CD4-positive, alpha-beta T cell (primary cell): ENCODE data around the gene GAREM1. TPM values are rescaled to one million over a fixed set of nuclear protein-coding genes. Genes with fewer than 3 reads are reported as not detected.

Experiments used
- ATAC-seq: fragments of 200-7000 bp; cut with Tn5 transposase; one replicate; pipeline ENCODE4 v1.10.0; 2022; ENCODE audit warnings: mild to moderate bottlenecking; ENCODE audit not compliant: poor library complexity
- CTCF ChIA-PET: fragments of 350-600 bp; sonication (Branson Sonifier 250); formaldehyde crosslinking; loops from one replicate; lab custom pipeline; 2021; ENCODE audit warnings: antibody characterized with exemption, inconsistent platforms; lab: Charles Lee
- POLR2A ChIA-PET: fragments of 350-600 bp; sonication (Branson Sonifier 250); formaldehyde crosslinking; loops from one replicate; lab custom pipeline; 2021; ENCODE audit warnings: antibody characterized with exemption, inconsistent platforms; lab: Charles Lee
- DNase-seq, 14 experiments: peaks; one replicate each; pipeline ENCODE4 v3.0.0-alpha.2; 2013 to 2020; ENCODE audit warnings: mixed read lengths in 2 of 14
- H3K27ac ChIP-seq, 2 donors: one replicate each; pipeline versions ENCODE4 v1.5.1 to v1.7.0; 2013; ENCODE audit warnings: low read length in 2 of 2, low read depth in 1 of 2, mild to moderate bottlenecking in 1 of 2
- H3K27me3 ChIP-seq, 2 experiments: 1 replicate in 1 of 2; 2 replicates in 1 of 2; pipeline versions ENCODE4 v1.6.1 to v1.7.0; 2013; ENCODE audit warnings: low read length in 2 of 2, control low read depth in 1 of 2, mild to moderate bottlenecking in 1 of 2, moderate library complexity in 1 of 2; ENCODE audit not compliant: insufficient read depth in 2 of 2, control insufficient read depth in 1 of 2
- H3K36me3 ChIP-seq: one replicate; pipeline ENCODE4 v1.6.1; 2013; ENCODE audit warnings: low read length, control low read depth; ENCODE audit not compliant: insufficient read depth
- H3K4me1 ChIP-seq: one replicate; pipeline ENCODE4 v1.6.1; 2013; ENCODE audit warnings: low read length, control low read depth; ENCODE audit not compliant: insufficient read depth
- H3K4me3 ChIP-seq: one replicate; pipeline ENCODE4 v1.5.1; 2013; ENCODE audit warnings: mild to moderate bottlenecking, low read length, moderate library complexity
- H3K9me3 ChIP-seq, 2 experiments: 1 replicate in 1 of 2; 2 replicates in 1 of 2; pipeline versions ENCODE4 v1.6.1 to v1.7.0; 2013; ENCODE audit warnings: low read length in 2 of 2, mild to moderate bottlenecking in 2 of 2, control low read depth in 1 of 2, moderate library complexity in 1 of 2; ENCODE audit not compliant: control insufficient read depth in 1 of 2, insufficient read depth in 1 of 2
- H3K27ac Mint-ChIP-seq: one replicate; pipeline ENCODE4 v1.8.0; 2020; ENCODE audit warnings: mixed read lengths
- H3K27me3 Mint-ChIP-seq: one replicate; pipeline ENCODE4 v1.8.0; 2021; ENCODE audit warnings: mixed read lengths
- H3K36me3 Mint-ChIP-seq: one replicate; pipeline ENCODE4 v1.8.0; 2021; ENCODE audit warnings: low read depth, mixed read lengths
- H3K4me1 Mint-ChIP-seq: one replicate; pipeline ENCODE4 v1.8.0; 2021; ENCODE audit warnings: low read depth, mixed read lengths
- H3K4me3 Mint-ChIP-seq: one replicate; pipeline ENCODE4 v1.8.0; 2020; ENCODE audit warnings: mild to moderate bottlenecking, mixed read lengths
- H3K9me3 Mint-ChIP-seq: one replicate; pipeline ENCODE4 v1.8.0; 2020; ENCODE audit warnings: mixed read lengths
- CTCF ChIP-seq: fragments of 200-600 bp; IDR thresholded peaks from one replicate; pipeline ENCODE4 v1.8.0; 2022; ENCODE audit warnings: antibody characterized with exemption, mild to moderate bottlenecking
- intact Hi-C, 2 experiments: fragments of 100-400 bp; cut with DNase I in 1 of 2; cut with micrococcal nuclease in 1 of 2; formaldehyde crosslinking; loops; one replicate each; pipeline versions ENCODE4 v1.15.1 to v1.9.0; 2023 to 2025; cut with DNase I, micrococcal nuclease
- total RNA-seq, 174 experiments: library from RNA in 2 of 174; stranded (reverse) in 2 of 174; gene quantifications; one replicate each; pipeline ENCODE4 v1.2.3 and lab custom pipeline; 2021 to 2026

Gene GAREM1
- total RNA-seq, 2 experiments from 2014 or later = 0.14 to 0.34 TPM

GRCh38 chr18:32326450-32327308 lies 144.0 kb downstream of the GAREM1 start:
- ATAC-seq = no peak
- TF ChIP-seq CTCF = no peak
- Mint-ChIP-seq H3K4me1 (no peaks in the 10 kb centered on the region), H3K9me3 (no peaks in the 10 kb centered on the region), H3K36me3 (no peaks in the 10 kb centered on the region), H3K4me3 (no peak overlapping the region), H3K27ac (no peak overlapping the region), H3K27me3 (peaks cover 31% of the 10 kb centered on the region)
- no peak overlapping the region for H3K27ac ChIP-seq
- intact Hi-C loops = no loop called here
- no peak overlapping the region for H3K4me3 ChIP-seq
- H3K9me3 ChIP-seq = no peaks in the 10 kb centered on the region
- H3K36me3 ChIP-seq = no peaks in the 10 kb centered on the region
- ChIA-PET POLR2A (no interaction called here), CTCF (no interaction called here)
- H3K27me3 ChIP-seq = no peaks in the 10 kb centered on the region
- DNase-seq = no peak
- no peaks in the 10 kb centered on the region for H3K4me1 ChIP-seq

DNA sequence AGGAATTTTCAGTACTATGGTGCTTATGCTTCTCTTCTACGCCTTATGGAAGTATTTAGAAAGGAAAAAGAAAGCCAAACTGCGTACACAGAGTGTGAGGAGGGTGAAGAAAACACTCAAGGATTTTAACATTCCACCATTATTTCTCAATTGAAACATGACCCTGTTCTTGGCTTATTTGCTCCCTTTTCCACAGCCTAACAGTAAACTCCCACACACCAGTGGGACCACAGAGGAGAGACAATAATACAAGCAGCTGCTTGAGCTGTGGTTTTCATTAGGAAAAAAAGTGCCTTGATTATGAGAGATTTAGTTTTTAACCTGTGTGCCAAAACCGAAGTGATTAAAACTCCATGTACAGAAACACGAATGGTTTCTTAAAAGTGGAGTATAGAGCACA lies 146.5 kb downstream of the GAREM1 start:
- peaks cover 38% of the 10 kb centered on the region for H3K27me3 Mint-ChIP-seq
- DNase-seq (no peak), ATAC-seq (no peak)
- no peak overlapping the region for H3K4me3 Mint-ChIP-seq
- Histone ChIP-seq H3K4me3 (no peak overlapping the region), H3K4me1 (no peaks in the 10 kb centered on the region), H3K27ac (no peak overlapping the region), H3K36me3 (no peaks in the 10 kb centered on the region), H3K27me3 (no peaks in the 10 kb centered on the region), H3K9me3 (no peaks in the 10 kb centered on the region)
- no peaks in the 10 kb centered on the region for H3K9me3 Mint-ChIP-seq
- intact Hi-C loops = no loop called here
- ChIA-PET POLR2A (no interaction called here), CTCF (no interaction called here)
- H3K36me3 Mint-ChIP-seq = no peaks in the 10 kb centered on the region
- no peaks in the 10 kb centered on the region for H3K4me1 Mint-ChIP-seq
- no peak for TF ChIP-seq CTCF
- no peak overlapping the region for H3K27ac Mint-ChIP-seq

DNA sequence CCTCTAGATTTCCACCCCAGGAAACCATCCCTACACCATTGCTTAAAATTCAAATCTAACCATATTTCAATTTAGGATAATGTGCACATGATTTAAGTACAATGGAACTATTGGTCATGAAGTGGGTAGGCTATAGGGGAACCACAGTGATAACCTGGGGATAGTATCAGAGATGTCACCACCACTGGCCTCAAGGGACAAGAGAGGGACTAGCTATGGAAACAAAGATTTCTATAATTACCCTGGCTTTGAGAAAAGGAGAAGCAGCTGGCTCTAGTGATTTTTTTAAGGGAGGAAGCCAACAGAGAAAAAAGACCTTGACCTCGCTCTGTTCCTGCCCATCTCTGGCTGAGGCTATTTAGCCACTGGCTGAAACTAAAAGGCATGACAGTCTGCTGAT lies 148.9 kb downstream of the GAREM1 start:
- ChIA-PET CTCF (no interaction called here), POLR2A (no interaction called here)
- intact Hi-C loops = no loop called here
- H3K4me3 ChIP-seq = no peak overlapping the region
- H3K27ac ChIP-seq = no peak overlapping the region
- Mint-ChIP-seq H3K36me3 (no peaks in the 10 kb centered on the region), H3K27me3 (peaks cover 45% of the 10 kb centered on the region), H3K9me3 (no peaks in the 10 kb centered on the region), H3K27ac (no peak overlapping the region), H3K4me1 (no peaks in the 10 kb centered on the region), H3K4me3 (no peak overlapping the region)
- TF ChIP-seq CTCF = no peak
- ATAC-seq (no peak), DNase-seq (no peak)
- H3K36me3 ChIP-seq = no peaks in the 10 kb centered on the region
- no peaks in the 10 kb centered on the region for H3K27me3 ChIP-seq
- H3K4me1 ChIP-seq = no peaks in the 10 kb centered on the region
- H3K9me3 ChIP-seq = no peaks in the 10 kb centered on the region
